Fibroblast of lung (primary cell): ENCODE measurements around the gene SIGLEC5. TPM values are rescaled to one million over a fixed set of nuclear protein-coding genes. Genes with fewer than 3 reads are reported as not detected.

Source experiments
- DNase-seq, 2 donors: peaks; one replicate each; pipeline versions ENCODE4 v3.0.0 to v3.0.0-alpha.2; 2010; ENCODE audit warnings: low read depth in 2 of 2
- H2AFZ ChIP-seq: 2 replicates; pipeline ENCODE4 v1.5.1; 2012; ENCODE audit warnings: low read length, control low read depth, inconsistent platforms
- H3K27ac ChIP-seq: 2 replicates; pipeline ENCODE4 v1.5.1; 2011; ENCODE audit warnings: low read length, control low read depth; ENCODE audit not compliant: insufficient read depth
- H3K27me3 ChIP-seq: 2 replicates; pipeline ENCODE4 v1.5.1; 2011; ENCODE audit warnings: mild to moderate bottlenecking, low read length; ENCODE audit not compliant: control insufficient read depth, insufficient read depth
- H3K36me3 ChIP-seq: 2 replicates; pipeline ENCODE4 v1.5.1; 2011; ENCODE audit warnings: low read length; ENCODE audit not compliant: control insufficient read depth, insufficient read depth
- H3K4me1 ChIP-seq: 2 replicates; pipeline ENCODE4 v1.5.1; 2011; ENCODE audit warnings: low read length; ENCODE audit not compliant: control insufficient read depth, insufficient read depth; ENCODE audit errors: extremely low read depth
- H3K4me2 ChIP-seq: 2 replicates; pipeline ENCODE4 v1.5.1; 2011; ENCODE audit warnings: low read length, control low read depth; ENCODE audit not compliant: insufficient read depth; ENCODE audit errors: extremely low read depth
- H3K4me3 ChIP-seq, 4 experiments: fragments of 200-600 bp in 1 of 4; sonication (generic) in 1 of 4; replicated peaks in 1 of 4; 2 replicates each; pipeline ENCODE4 v1.5.1; 2011 to 2016; ENCODE audit warnings: low read length in 4 of 4, low read depth in 3 of 4, mild to moderate bottlenecking in 3 of 4, control low read depth in 2 of 4, inconsistent platforms in 1 of 4, mixed read lengths in 1 of 4; ENCODE audit not compliant: insufficient read depth in 1 of 4; ENCODE audit errors: control extremely low read depth in 1 of 4
- H3K79me2 ChIP-seq: 2 replicates; pipeline ENCODE4 v1.5.1; 2012; ENCODE audit warnings: mild to moderate bottlenecking, low read length, inconsistent platforms; ENCODE audit not compliant: control insufficient read depth, insufficient read depth
- H3K9ac ChIP-seq: 2 replicates; pipeline ENCODE4 v1.5.1; 2011; ENCODE audit warnings: mild to moderate bottlenecking, low read length, control low read depth; ENCODE audit not compliant: insufficient read depth
- H3K9me3 ChIP-seq: 2 replicates; pipeline ENCODE4 v1.5.1; 2012; ENCODE audit warnings: low read depth, low read length; ENCODE audit not compliant: control insufficient read depth, insufficient read depth
- H4K20me1 ChIP-seq: 2 replicates; pipeline ENCODE4 v1.5.1; 2011; ENCODE audit warnings: low read length; ENCODE audit not compliant: control insufficient read depth, insufficient read depth; ENCODE audit errors: extremely low read depth
- EZH2 ChIP-seq: IDR thresholded peaks from 2 replicates; pipeline ENCODE4 v1.5.1; 2012; ENCODE audit warnings: low read length, control low read depth, mild to moderate bottlenecking; ENCODE audit errors: missing control alignments
- polyA plus RNA-seq, 2 donors: library from polyadenylated mRNA; depleted of rRNA in 1 of 2; stranded (reverse) in 1 of 2; unstranded in 1 of 2; fragments of >200 nt; gene quantifications; 2 replicates each; pipeline ENCODE4 v1.2.1, GENCODE V29; 2011 to 2012; ENCODE audit warnings: missing spikeins in 1 of 2
- total RNA-seq: library from RNA; depleted of rRNA; stranded (reverse); fragments of >200 nt; gene quantifications from 2 replicates; pipeline ENCODE4 v1.2.1, GENCODE V29; 2014
- TF ChIP-seq, protein P1 (sequence below), 2 donors: IDR thresholded peaks in 1 of 2; conservative IDR thresholded peaks in 1 of 2; 1 replicate in 1 of 2; 2 replicates in 1 of 2; pipeline ENCODE4 v1.5.1; 2011 to 2012; ENCODE audit warnings: low read length in 2 of 2, control low read depth in 1 of 2, inconsistent platforms in 1 of 2, low read depth in 1 of 2, mild to moderate bottlenecking in 1 of 2

Gene SIGLEC5
- total and polyA plus RNA-seq, 2 donors (not counting 1 experiment from before 2014, with no cell fraction given), result not detected

GRCh38 chr19:51668216-51668615 lies 38.0 kb upstream of the SIGLEC5 start:
- no peak for DNase-seq
- no peaks in the 10 kb centered on the region for H3K4me1 ChIP-seq
- no peaks in the 10 kb centered on the region for H4K20me1 ChIP-seq
- TF ChIP-seq, protein P1, sequence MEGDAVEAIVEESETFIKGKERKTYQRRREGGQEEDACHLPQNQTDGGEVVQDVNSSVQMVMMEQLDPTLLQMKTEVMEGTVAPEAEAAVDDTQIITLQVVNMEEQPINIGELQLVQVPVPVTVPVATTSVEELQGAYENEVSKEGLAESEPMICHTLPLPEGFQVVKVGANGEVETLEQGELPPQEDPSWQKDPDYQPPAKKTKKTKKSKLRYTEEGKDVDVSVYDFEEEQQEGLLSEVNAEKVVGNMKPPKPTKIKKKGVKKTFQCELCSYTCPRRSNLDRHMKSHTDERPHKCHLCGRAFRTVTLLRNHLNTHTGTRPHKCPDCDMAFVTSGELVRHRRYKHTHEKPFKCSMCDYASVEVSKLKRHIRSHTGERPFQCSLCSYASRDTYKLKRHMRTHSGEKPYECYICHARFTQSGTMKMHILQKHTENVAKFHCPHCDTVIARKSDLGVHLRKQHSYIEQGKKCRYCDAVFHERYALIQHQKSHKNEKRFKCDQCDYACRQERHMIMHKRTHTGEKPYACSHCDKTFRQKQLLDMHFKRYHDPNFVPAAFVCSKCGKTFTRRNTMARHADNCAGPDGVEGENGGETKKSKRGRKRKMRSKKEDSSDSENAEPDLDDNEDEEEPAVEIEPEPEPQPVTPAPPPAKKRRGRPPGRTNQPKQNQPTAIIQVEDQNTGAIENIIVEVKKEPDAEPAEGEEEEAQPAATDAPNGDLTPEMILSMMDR (conservative IDR thresholded peaks at IDR 0.05 in 1 of 2, IDR thresholded peaks at IDR 0.05 in 1 of 2; ENCODE audit: low read depth in 1 of 2, low read length in 2 of 2), result no peak
- no peak for TF ChIP-seq EZH2
- no peaks in the 10 kb centered on the region for H3K79me2 ChIP-seq
- no peaks in the 10 kb centered on the region for H3K36me3 ChIP-seq
- no peak overlapping the region for H3K4me3 ChIP-seq
- H3K9me3 ChIP-seq, result no peaks in the 10 kb centered on the region
- no peak overlapping the region for H2AFZ ChIP-seq
- H3K9ac ChIP-seq, result no peak overlapping the region
- no peak overlapping the region for H3K27ac ChIP-seq
- H3K4me2 ChIP-seq, result no peak overlapping the region
- no peaks in the 10 kb centered on the region for H3K27me3 ChIP-seq

- Histone ChIP-seq H3K79me2 (no peaks in the 10 kb centered on the region), H3K36me3 (no peaks in the 10 kb centered on the region), H2AFZ (no peak overlapping the region), H3K4me2 (no peak overlapping the region), H3K9me3 (no peaks in the 10 kb centered on the region), H3K4me3 (no peak overlapping the region), H3K27ac (no peak overlapping the region), H3K4me1 (no peaks in the 10 kb centered on the region), H4K20me1 (no peaks in the 10 kb centered on the region), H3K27me3 (no peaks in the 10 kb centered on the region), H3K9ac (no peak overlapping the region)
- DNase-seq, result peak in 1 of 2 donors; percentile 4
- TF ChIP-seq, protein P1 (conservative IDR thresholded peaks at IDR 0.05 in 1 of 2, IDR thresholded peaks at IDR 0.05 in 1 of 2; ENCODE audit: low read depth in 1 of 2, low read length in 2 of 2), result peak; percentile 35 to 37
- no peak for TF ChIP-seq EZH2
Measured at GRCh38 chr19:51664997-51665396, 34.8 kb upstream of the SIGLEC5 start.

DNA sequence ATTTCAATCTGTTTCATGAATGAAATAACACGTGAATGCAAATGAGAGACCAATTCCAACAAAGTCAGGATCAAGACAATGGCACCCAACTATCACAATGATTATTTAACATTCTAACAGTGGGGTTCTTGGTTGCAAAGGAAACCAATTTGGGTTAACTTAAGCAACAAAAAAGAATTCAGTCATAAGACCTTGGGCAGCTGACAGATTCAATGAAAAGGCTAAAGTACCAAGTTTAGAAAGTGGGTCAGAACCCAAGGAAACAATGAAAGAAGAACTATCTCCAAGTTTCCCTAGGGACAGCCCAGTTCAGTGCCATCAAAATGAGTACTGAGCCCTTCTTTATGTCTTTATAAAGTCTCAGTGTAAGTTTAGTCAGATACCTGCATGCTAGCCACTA lies 33.9 kb upstream of the SIGLEC5 start:
- H3K79me2 ChIP-seq, result no peaks in the 10 kb centered on the region
- DNase-seq, result no peak
- H3K4me3 ChIP-seq, result no peak overlapping the region
- H3K9me3 ChIP-seq, result no peaks in the 10 kb centered on the region
- H3K36me3 ChIP-seq, result no peaks in the 10 kb centered on the region
- no peak overlapping the region for H3K4me2 ChIP-seq
- no peak overlapping the region for H2AFZ ChIP-seq
- H3K9ac ChIP-seq, result no peak overlapping the region
- no peak for TF ChIP-seq EZH2
- TF ChIP-seq, protein P1 (conservative IDR thresholded peaks at IDR 0.05 in 1 of 2, IDR thresholded peaks at IDR 0.05 in 1 of 2; ENCODE audit: low read depth in 1 of 2, low read length in 2 of 2), result no peak
- no peaks in the 10 kb centered on the region for H3K4me1 ChIP-seq
- no peaks in the 10 kb centered on the region for H4K20me1 ChIP-seq
- no peaks in the 10 kb centered on the region for H3K27me3 ChIP-seq
- H3K27ac ChIP-seq, result no peak overlapping the region
